K562 (cell line): ENCODE measurements around the gene GPNMB. TPM values are rescaled to one million over a fixed set of nuclear protein-coding genes. Genes with fewer than 3 reads are reported as not detected.

Experiments used
- BCLAF1 ChIP-seq, 2 experiments: fragments of 450-650 bp in 1 of 2; IDR thresholded peaks; 2 replicates each; pipeline ENCODE4 v1.6.1; 2011 to 2017; ENCODE audit warnings: low read depth in 2 of 2, antibody characterized with exemption in 1 of 2, borderline replicate concordance in 1 of 2, low read length in 1 of 2, mild to moderate bottlenecking in 1 of 2, mixed read lengths in 1 of 2; ENCODE audit not compliant: control insufficient read depth in 1 of 2
- MGA ChIP-seq: fragments of 450-650 bp; IDR thresholded peaks from 2 replicates; pipeline ENCODE4 v1.6.1; 2016; ENCODE audit warnings: mild to moderate bottlenecking, moderate library complexity
- NRF1 ChIP-seq, 2 experiments: fragments of 450-650 bp; IDR thresholded peaks in 1 of 2; conservative IDR thresholded peaks in 1 of 2; 2 replicates each; pipeline ENCODE4 v1.6.1; 2014; ENCODE audit warnings: mild to moderate bottlenecking in 2 of 2
- ZNF354B ChIP-seq: fragments of 250-450 bp; sonication (Bioruptor Pico); IDR thresholded peaks from 2 replicates; pipeline ENCODE4 v1.4.0; 2020
- ZNF41 ChIP-seq: fragments of 250-450 bp; sonication (Bioruptor Pico); conservative IDR thresholded peaks from 2 replicates; pipeline ENCODE4 v1.4.0; 2020; ENCODE audit warnings: mild to moderate bottlenecking
- ZNF764 ChIP-seq: fragments of 250-450 bp; sonication (Bioruptor Pico); IDR thresholded peaks from 2 replicates; pipeline ENCODE4 v1.4.0; 2020; ENCODE audit warnings: low read depth, mild to moderate bottlenecking, moderate library complexity
- polyA plus RNA-seq, 8 experiments: library from polyadenylated mRNA; depleted of rRNA in 4 of 8; stranded (reverse) in 5 of 8; unstranded in 3 of 8; fragments of >200 nt; fragmentation: Nextera tagmentation in 2 of 8; fragmentation: Illumina TruSeq in 1 of 8; extraction: Ambion mirVana in 2 of 8; extraction: Trizol in 1 of 8; gene quantifications; 2 replicates each; pipeline versions ENCODE4 v1.2.1 to v1.2.3, GENCODE V29; 2011 to 2014; ENCODE audit warnings: inconsistent platforms in 1 of 8, missing spikeins in 1 of 8
- total RNA-seq, 7 experiments: library from RNA; depleted of rRNA in 6 of 7; stranded (reverse); fragments of >200 nt in 6 of 7; fragmentation: Illumina TruSeq in 2 of 7; extraction: Trizol in 2 of 7; gene quantifications; 2 replicates each; pipeline versions ENCODE4 v1.2.1 to v1.2.3, GENCODE V29; 2011 to 2021; ENCODE audit warnings: low replicate concordance in 1 of 7

GPNMB gene
- total and polyA plus RNA-seq, 9 of the 15 experiments (the other 6 are each of a cell fraction or from before 2014, with no cell fraction given), result 0.15 to 0.72 (median 0.33) TPM

- TF ChIP-seq BCLAF1 (IDR thresholded peaks at IDR 0.05; ENCODE audit: borderline replicate concordance in 1 of 2, control insufficient read depth in 1 of 2, low read depth in 2 of 2, low read length in 1 of 2), result no peak
- no peak for TF ChIP-seq ZNF764
- no peak for TF ChIP-seq ZNF354B
- TF ChIP-seq MGA, result peak; percentile 51; the same call in 1 of the 2 replicates
- TF ChIP-seq ZNF41 (CRISPR knock-in tag), result no peak
- peak; percentile 87 to 89 for TF ChIP-seq NRF1 (conservative IDR thresholded peaks at IDR 0.05 in 1 of 2, IDR thresholded peaks at IDR 0.05 in 1 of 2)
Measured at GRCh38 chr7:23298885-23299769, 52.6 kb downstream of the GPNMB start, which contains the start of gene MALSU1 (continued).
